ENCODE results near the gene RTKN.

Gene RTKN

GRCh38 chr2:74439803-74440377, 1.8 kb downstream of the RTKN start:
- peaks cover 12% of the 10 kb centered on the region for H3K4me1 ChIP-seq (ENCODE audit: low read depth, poor library complexity, severe bottlenecking)
- peak overlapping the region; percentile 75; the same call in 1 of the 2 replicates for H2AFZ ChIP-seq (ENCODE audit: low read depth)
- H3K36me3 ChIP-seq (ENCODE audit: insufficient read depth): no peaks in the 10 kb centered on the region
- H3K4me3 ChIP-seq (IDR thresholded peaks at IDR 0.05; ENCODE audit: insufficient read depth, low read depth, low read length): peak overlapping the region; percentile 87
- H3K27me3 ChIP-seq (ENCODE audit: insufficient read depth, low read depth): no peaks in the 10 kb centered on the region
- H3K79me2 ChIP-seq (ENCODE audit: insufficient read depth, low read depth): no peaks in the 10 kb centered on the region
- no peaks in the 10 kb centered on the region for H4K20me1 ChIP-seq (ENCODE audit: insufficient read depth)
- peak overlapping the region; percentile 63 for H3K4me2 ChIP-seq
- H3K27ac ChIP-seq: no peak overlapping the region
- TF ChIP-seq CTCF (conservative IDR thresholded peaks at IDR 0.05; ENCODE audit: low read depth, low read length): no peak
- H3K9ac ChIP-seq: peak overlapping the region; percentile 67

GRCh38 chr2:74439373-74439772, 2.4 kb downstream of the RTKN start:
- Histone ChIP-seq H3K36me3 (ENCODE audit: insufficient read depth) (no peaks in the 10 kb centered on the region), H3K9ac (peak overlapping the region; percentile 67; the same call in 1 of the 2 replicates), H3K4me3 (IDR thresholded peaks at IDR 0.05; ENCODE audit: insufficient read depth, low read depth, low read length) (peak overlapping the region; percentile 2), H3K27me3 (ENCODE audit: insufficient read depth, low read depth) (no peaks in the 10 kb centered on the region), H3K27ac (no peak overlapping the region), H3K4me1 (ENCODE audit: low read depth, poor library complexity, severe bottlenecking) (peaks cover 12% of the 10 kb centered on the region), H2AFZ (ENCODE audit: low read depth) (peak overlapping the region; percentile 75; the same call in 1 of the 2 replicates), H4K20me1 (ENCODE audit: insufficient read depth) (no peaks in the 10 kb centered on the region), H3K79me2 (ENCODE audit: insufficient read depth, low read depth) (no peaks in the 10 kb centered on the region), H3K4me2 (peak overlapping the region; percentile 63)
- no peak for TF ChIP-seq CTCF (conservative IDR thresholded peaks at IDR 0.05; ENCODE audit: low read depth, low read length)

- Histone ChIP-seq H3K4me2 (no peak overlapping the region), H3K27ac (no peak overlapping the region)
These were observed 3.5 kb downstream of the RTKN start for GRCh38 chr2:74438248-74438647.

GRCh38 chr2:74436848-74437695, 4.7 kb downstream of the RTKN start:
- H3K27ac ChIP-seq: no peak overlapping the region
- peaks cover 12% of the 10 kb centered on the region for H3K4me1 ChIP-seq (ENCODE audit: low read depth, poor library complexity, severe bottlenecking)
- H3K27me3 ChIP-seq (ENCODE audit: insufficient read depth, low read depth): no peaks in the 10 kb centered on the region
- no peak overlapping the region for H3K4me3 ChIP-seq (IDR thresholded peaks at IDR 0.05; ENCODE audit: insufficient read depth, low read depth, low read length)
- no peaks in the 10 kb centered on the region for H3K79me2 ChIP-seq (ENCODE audit: insufficient read depth, low read depth)
- no peaks in the 10 kb centered on the region for H3K36me3 ChIP-seq (ENCODE audit: insufficient read depth)
- no peaks in the 10 kb centered on the region for H4K20me1 ChIP-seq (ENCODE audit: insufficient read depth)
- no peak overlapping the region for H3K4me2 ChIP-seq
- H2AFZ ChIP-seq (ENCODE audit: low read depth): no peak overlapping the region
- no peak overlapping the region for H3K9ac ChIP-seq
- TF ChIP-seq CTCF (conservative IDR thresholded peaks at IDR 0.05; ENCODE audit: low read depth, low read length): no peak

More at GRCh38 chr2:74438248-74438647, 3.5 kb downstream of the RTKN start:
- Histone ChIP-seq H2AFZ (ENCODE audit: low read depth) (no peak overlapping the region), H3K4me3 (IDR thresholded peaks at IDR 0.05; ENCODE audit: insufficient read depth, low read depth, low read length) (no peak overlapping the region), H3K27me3 (ENCODE audit: insufficient read depth, low read depth) (no peaks in the 10 kb centered on the region), H3K36me3 (ENCODE audit: insufficient read depth) (no peaks in the 10 kb centered on the region), H3K9ac (no peak overlapping the region), H4K20me1 (ENCODE audit: insufficient read depth) (no peaks in the 10 kb centered on the region), H3K4me1 (ENCODE audit: low read depth, poor library complexity, severe bottlenecking) (peaks cover 12% of the 10 kb centered on the region), H3K79me2 (ENCODE audit: insufficient read depth, low read depth) (no peaks in the 10 kb centered on the region)
- TF ChIP-seq CTCF (conservative IDR thresholded peaks at IDR 0.05; ENCODE audit: low read depth, low read length): no peak

All from KMS-11 (cell line).